Measurements from ENCODE around the gene AEBP2.
"Not testable (repeated sequence)": the region's sequence is repeated elsewhere in the genome, so short reads cannot be mapped to it uniquely, and the experiment has no call there.

AEBP2 gene
- 46.8 to 77.7 reads per million in 2 donors for total RNA-seq

GRCh38 chr12:19439059-19440018 is at the start of gene AEBP2:
Gene AEBP2, plus strand, starts transcription at chr12:19439492. Its CDS starts 208 bp downstream, at chr12:19439700.
- DNase-seq = peak; percentile 92

- DNase-seq = no peak
These were observed 49.2 kb upstream of the AEBP2 start for GRCh38 chr12:19390051-19390598.

- DNase-seq = not testable (repeated sequence)
These were observed 46.6 kb upstream of the AEBP2 start for GRCh38 chr12:19392644-19393043.

- no peak for DNase-seq
These were observed 44.9 kb upstream of the AEBP2 start for GRCh38 chr12:19394385-19394784.

GRCh38 chr12:19397534-19397933 is 41.8 kb upstream of the AEBP2 start:
- DNase-seq = no peak

- no peak for DNase-seq
These were observed 40.6 kb upstream of the AEBP2 start for GRCh38 chr12:19398376-19399363.

GRCh38 chr12:19400649-19401285 is 38.5 kb upstream of the AEBP2 start:
- DNase-seq = not testable (repeated sequence)

GRCh38 chr12:19402211-19402610 is 37.1 kb upstream of the AEBP2 start:
- DNase-seq = no peak

GRCh38 chr12:19402743-19403431 is 36.4 kb upstream of the AEBP2 start:
- DNase-seq = no peak

- DNase-seq = no peak
These were observed 34.9 kb upstream of the AEBP2 start for GRCh38 chr12:19404242-19404880.

- DNase-seq = no peak
These were observed 29.9 kb upstream of the AEBP2 start for GRCh38 chr12:19409376-19409775.

GRCh38 chr12:19410211-19410610 is 29.1 kb upstream of the AEBP2 start:
- DNase-seq = no peak

GRCh38 chr12:19410629-19411185 is 28.6 kb upstream of the AEBP2 start:
- no peak for DNase-seq

- no peak for DNase-seq
These were observed 27.8 kb upstream of the AEBP2 start for GRCh38 chr12:19411234-19412204.

- no peak for DNase-seq
These were observed 26.4 kb upstream of the AEBP2 start for GRCh38 chr12:19412844-19413243.

GRCh38 chr12:19413582-19413981 is 25.7 kb upstream of the AEBP2 start:
- DNase-seq = not testable (repeated sequence)

- DNase-seq = no peak
These were observed 23.7 kb upstream of the AEBP2 start for GRCh38 chr12:19415563-19415962.

GRCh38 chr12:19419086-19419485 is 20.2 kb upstream of the AEBP2 start:
- no peak for DNase-seq

- DNase-seq = no peak
These were observed 17.6 kb upstream of the AEBP2 start for GRCh38 chr12:19421503-19422282.
